Inferior parietal cortex (tissue), 1 donor: ENCODE data around the gene MADD.
A peak's percentile ranks its signal among the peaks of the same experiment; 100 is the strongest.

ENCODE experiments used
- DNase-seq: peaks from one replicate; pipeline ENCODE4 v3.0.0-alpha.2; 2016; ENCODE audit errors: extremely low spot score

MADD gene

GRCh38 chr11:47251751-47252150, 18.2 kb upstream of the MADD start:
- DNase-seq = no peak

DNA sequence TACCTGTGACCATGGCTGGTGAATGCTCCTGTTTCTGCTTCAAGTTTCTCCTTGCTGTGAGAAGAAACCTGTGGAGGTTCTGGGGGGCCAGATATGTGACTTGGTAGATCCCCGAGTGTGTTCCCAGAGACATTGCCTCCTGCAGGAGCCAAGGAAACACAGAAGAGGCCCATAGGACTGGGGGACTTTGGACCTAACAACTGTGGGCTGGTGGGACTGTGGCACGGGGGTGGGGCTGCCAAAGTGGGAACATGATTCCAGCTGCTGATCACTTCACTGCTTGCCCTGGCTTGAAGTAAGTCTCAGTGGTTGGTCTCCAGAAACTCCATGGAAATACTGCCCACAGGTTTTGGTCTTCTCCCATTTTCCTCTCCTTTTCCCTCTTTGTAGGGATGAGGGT, 16.3 kb upstream of the MADD start:
- DNase-seq = no peak

- no peak for DNase-seq
Observed at GRCh38 chr11:47254386-47254785, 15.5 kb upstream of the MADD start.

GRCh38 chr11:47256374-47256773, 13.6 kb upstream of the MADD start:
- no peak for DNase-seq

DNA sequence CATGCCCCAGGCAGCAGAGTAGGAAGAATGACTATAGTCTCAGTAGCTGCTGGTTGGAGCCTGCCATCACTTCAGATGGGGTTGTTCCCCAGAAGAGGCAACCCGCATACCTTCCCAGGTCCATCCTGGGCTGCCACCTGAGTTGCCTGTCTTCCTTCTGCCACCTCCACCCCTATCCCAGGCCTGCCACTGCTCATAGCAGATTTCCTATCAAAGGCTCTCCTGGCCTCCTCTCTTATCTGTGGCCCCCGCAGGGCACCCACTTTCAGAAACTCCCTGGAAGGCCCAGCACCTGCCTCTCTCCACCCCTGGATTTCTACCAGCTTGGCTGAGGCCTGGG, 12.8 kb upstream of the MADD start:
- DNase-seq = no peak

DNA sequence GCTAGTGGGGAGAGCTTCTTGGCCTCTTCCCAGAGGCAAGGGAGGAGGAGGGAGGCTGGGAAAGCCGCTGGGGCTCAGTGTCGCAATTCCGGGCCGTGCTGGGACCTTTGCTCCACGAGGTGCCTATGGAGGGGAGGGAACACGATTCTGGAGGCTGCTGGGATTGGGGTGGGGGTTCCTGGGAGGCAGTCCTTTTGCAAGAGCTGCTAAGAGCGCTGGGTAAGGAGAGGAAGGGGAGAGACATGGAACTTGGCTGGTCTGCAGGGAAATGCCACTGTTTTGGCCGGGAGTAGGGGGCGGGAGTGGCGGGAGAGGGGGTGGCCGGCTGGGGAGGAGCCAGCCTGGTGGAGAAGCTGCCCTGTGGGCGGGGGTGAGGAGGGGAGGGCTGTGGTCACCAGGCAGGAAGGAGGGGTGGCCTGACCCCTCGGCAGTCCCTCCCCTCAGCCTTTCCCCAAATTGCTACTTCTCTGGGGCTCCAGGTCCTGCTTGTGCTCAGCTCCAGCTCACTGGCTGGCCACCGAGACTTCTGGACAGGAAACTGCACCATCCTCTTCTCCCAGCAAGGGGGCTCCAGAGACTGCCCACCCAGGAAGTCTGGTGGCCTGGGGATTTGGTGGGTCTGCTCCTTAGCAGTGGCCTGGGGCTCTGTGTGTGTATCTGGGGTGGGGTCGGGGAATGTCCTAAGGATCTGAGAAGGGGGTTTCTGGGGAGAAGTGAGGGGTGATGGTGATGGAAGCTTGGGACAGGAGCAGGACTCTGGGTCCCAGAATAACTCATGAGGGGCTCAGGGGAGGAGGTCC, 12.2 kb upstream of the MADD start, which contains the start of gene NR1H3:
TSS of gene NR1H3 (plus strand) at position 480 of the 800 bp plus-strand sequence. CDS start 1,221 bp downstream, outside the sequence.
- no peak for DNase-seq

GRCh38 chr11:47258317-47258902, 11.5 kb upstream of the MADD start:
- DNase-seq = no peak

DNA sequence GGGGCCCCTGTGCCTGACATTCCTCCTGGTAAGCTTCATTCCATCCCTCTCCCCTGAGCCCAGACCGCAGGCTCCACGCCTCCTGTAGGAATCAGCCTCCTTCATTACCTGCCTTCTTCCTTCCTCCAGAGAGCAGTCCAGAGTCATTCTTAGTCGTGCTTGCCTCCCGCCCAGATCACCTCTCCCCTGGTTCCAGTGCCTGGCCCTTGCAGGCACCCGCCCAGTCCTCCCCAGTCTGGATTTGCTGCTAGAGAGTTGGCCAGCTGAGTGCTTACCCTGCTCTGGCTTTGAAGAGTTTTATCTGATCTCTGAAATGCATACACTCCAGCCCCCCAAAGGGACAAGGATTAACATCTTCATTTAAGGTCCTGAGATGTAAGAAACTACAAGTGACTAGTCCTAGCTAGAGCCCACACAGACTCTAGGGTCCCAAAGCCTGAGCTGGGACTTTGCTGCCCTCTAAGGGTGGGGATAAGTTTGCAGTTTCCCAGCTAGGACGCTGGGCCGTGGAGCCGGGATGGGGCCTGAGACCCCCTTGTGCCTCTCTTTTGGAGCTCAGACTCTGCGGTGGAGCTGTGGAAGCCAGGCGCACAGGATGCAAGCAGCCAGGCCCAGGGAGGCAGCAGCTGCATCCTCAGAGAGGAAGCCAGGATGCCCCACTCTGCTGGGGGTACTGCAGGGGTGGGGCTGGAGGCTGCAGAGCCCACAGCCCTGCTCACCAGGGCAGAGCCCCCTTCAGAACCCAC, 10.5 kb upstream of the MADD start:
- DNase-seq = no peak

GRCh38 chr11:47260366-47260765, 9.6 kb upstream of the MADD start:
- no peak for DNase-seq

DNA sequence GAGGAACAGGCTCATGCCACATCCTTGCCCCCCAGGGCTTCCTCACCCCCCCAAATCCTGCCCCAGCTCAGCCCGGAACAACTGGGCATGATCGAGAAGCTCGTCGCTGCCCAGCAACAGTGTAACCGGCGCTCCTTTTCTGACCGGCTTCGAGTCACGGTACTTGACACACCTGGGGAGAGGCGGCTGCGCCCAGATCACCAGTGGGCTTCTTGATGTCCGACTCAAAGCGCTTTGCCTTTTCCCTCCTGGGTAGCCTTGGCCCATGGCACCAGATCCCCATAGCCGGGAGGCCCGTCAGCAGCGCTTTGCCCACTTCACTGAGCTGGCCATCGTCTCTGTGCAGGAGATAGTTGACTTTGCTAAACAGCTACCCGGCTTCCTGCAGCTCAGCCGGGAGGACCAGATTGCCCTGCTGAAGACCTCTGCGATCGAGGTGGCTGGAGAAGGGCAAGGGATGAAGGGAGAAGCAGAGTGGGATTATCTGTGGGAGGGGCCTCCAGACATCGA, 8.6 kb upstream of the MADD start:
- no peak for DNase-seq

GRCh38 chr11:47264119-47264518, 5.8 kb upstream of the MADD start:
- DNase-seq = no peak

DNA sequence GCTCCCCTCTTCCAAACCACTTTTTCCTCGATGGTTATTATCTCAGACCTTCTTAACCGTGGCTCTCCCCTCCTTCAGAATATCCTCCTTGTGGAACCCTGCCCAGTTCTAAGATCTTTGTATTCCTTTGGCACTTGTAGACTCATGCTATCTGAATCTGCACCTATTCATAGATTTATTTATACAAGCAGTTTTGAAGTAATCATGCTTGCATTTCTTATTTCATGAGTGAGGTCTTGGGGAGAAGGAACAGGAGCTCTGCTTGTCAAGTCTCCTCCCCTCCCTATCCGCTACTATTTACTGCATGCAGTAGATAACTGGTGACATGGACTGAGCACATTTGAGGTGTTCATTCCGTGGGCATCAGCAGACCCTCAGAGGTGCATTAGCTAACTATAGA, 5.4 kb upstream of the MADD start:
- no peak for DNase-seq

- DNase-seq = no peak
Observed at GRCh38 chr11:47267876-47268275, 2.1 kb upstream of the MADD start.

DNA sequence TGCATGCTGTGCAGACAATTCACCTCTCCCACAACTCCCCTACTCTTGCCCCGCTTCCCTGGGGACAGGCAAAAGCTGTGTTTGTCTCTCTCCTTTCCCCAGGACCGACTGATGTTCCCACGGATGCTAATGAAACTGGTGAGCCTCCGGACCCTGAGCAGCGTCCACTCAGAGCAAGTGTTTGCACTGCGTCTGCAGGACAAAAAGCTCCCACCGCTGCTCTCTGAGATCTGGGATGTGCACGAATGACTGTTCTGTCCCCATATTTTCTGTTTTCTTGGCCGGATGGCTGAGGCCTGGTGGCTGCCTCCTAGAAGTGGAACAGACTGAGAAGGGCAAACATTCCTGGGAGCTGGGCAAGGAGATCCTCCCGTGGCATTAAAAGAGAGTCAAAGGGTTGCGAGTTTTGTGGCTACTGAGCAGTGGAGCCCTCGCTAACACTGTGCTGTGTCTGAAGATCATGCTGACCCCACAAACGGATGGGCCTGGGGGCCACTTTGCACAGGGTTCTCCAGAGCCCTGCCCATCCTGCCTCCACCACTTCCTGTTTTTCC, 1.4 kb upstream of the MADD start:
- DNase-seq = no peak

- peak; percentile 85 for DNase-seq
Observed at GRCh38 chr11:47269002-47269828, 718 bp upstream of the MADD start.

GRCh38 chr11:47270331-47271271, 668 bp downstream of the MADD start:
- DNase-seq = peak; percentile 54

GRCh38 chr11:47271328-47271727, 1.4 kb downstream of the MADD start:
- no peak for DNase-seq

GRCh38 chr11:47271961-47272661, 2.2 kb downstream of the MADD start:
- DNase-seq = peak; percentile 43

DNA sequence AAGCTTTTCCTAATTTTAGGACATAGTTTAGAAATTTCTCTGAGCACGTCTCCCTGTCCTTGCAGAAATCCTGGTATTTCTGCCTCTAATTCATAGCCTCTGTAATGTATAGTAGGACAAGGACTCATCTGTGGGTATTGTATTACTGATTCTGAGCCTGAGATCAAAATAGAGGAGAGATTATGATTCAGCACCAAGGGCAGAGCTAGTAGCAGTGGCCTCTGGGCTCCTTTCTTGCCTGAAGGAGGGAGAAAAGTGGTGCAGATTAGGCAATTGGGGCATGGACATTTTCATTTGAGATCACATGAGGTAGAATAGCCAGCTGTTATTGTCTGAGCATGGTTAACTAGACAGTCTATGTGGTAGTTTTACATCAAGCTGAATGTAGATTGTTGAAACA, 2.8 kb downstream of the MADD start:
- no peak for DNase-seq
